ENCODE measurements around the gene GRM8.

Gene GRM8

DNA sequence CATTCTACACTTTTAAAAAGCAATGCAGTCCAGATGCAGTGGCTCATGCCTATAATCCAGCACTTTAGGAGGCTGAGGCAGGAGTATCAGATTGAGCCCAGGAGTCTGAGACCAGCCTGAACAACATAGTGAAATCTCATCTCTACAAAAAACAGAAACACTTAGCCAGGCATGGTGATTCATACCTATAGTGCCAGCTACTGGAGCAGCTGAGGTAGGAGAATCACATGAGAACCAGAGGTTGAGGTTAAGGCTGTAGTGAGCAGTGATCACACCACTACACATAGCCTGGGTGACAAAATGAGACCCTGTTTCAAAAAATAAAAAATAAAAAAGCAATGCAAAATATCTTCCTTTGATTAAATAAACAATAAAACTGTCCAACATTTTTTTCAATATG is 205.2 kb downstream of the GRM8 start:
- no peak for DNase-seq (ENCODE audit: low read depth)
- H3K4me3 ChIP-seq (ENCODE audit: low read depth, low read length): no peak overlapping the region
- TF ChIP-seq, protein P1, sequence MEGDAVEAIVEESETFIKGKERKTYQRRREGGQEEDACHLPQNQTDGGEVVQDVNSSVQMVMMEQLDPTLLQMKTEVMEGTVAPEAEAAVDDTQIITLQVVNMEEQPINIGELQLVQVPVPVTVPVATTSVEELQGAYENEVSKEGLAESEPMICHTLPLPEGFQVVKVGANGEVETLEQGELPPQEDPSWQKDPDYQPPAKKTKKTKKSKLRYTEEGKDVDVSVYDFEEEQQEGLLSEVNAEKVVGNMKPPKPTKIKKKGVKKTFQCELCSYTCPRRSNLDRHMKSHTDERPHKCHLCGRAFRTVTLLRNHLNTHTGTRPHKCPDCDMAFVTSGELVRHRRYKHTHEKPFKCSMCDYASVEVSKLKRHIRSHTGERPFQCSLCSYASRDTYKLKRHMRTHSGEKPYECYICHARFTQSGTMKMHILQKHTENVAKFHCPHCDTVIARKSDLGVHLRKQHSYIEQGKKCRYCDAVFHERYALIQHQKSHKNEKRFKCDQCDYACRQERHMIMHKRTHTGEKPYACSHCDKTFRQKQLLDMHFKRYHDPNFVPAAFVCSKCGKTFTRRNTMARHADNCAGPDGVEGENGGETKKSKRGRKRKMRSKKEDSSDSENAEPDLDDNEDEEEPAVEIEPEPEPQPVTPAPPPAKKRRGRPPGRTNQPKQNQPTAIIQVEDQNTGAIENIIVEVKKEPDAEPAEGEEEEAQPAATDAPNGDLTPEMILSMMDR (IDR thresholded peaks at IDR 0.05; ENCODE audit: insufficient read depth, low read depth, low read length, missing control alignments): no peak

DNA sequence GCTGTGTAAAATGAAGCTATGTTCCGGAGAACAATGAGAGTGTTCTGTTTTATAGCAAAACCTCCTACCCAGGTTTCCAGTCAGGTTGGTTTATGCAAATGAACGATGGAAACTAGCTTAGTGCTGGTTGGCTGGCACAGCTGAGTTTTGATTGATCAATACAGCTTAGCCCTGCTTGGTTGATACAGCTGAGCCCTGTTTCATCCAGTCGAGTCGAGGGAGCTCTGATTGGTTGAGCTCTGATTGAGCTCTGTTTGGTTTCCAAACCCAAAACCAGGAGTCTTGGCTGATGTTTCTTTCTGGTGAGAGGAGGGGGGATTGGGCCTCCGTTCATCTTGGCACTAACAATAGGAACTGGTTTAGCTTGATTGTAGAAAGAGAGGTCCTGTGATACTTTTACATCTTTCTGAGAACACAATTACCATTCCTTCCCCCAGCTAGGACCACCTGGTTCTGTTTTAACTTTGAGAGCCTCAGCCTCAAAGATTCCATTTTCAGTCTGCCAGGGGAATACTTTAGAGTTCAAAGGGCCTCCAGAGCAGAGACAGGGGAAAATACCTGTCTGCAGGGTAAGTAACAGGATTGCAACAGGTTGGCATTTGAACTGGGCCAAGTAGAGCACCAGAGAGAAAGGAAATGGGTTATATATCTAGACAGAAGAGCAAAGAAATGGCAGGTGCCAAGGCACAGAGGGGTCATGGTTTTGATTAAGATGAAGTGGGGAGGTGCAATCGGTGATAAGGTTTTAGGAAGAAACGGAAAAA is 210.9 kb downstream of the GRM8 start:
- DNase-seq (ENCODE audit: low read depth): no peak
- TF ChIP-seq, protein P1 (IDR thresholded peaks at IDR 0.05; ENCODE audit: insufficient read depth, low read depth, low read length, missing control alignments): no peak
- no peak overlapping the region for H3K4me3 ChIP-seq (ENCODE audit: low read depth, low read length)

DNA sequence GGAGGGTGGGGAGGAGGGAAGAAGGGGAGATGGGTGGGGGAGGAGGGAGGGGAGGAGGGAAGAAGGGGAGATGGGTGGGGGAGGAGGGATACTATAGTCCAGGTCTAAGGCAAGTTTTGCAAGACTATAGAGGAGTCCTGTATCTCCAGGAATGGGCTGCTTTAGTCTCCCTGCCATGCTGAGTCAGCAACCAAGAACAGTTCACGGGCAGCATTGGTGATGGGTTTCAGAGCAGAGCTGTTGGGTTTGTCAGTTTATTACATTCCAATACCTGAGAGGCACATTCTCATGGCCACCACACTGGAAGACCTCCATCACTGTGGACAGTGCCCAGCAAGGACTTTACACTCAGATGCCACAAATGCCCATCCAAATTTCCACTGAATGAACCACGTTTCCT is 212.7 kb downstream of the GRM8 start:
- no peak overlapping the region for H3K4me3 ChIP-seq (ENCODE audit: low read depth, low read length)
- TF ChIP-seq, protein P1 (IDR thresholded peaks at IDR 0.05; ENCODE audit: insufficient read depth, low read depth, low read length, missing control alignments): no peak
- no peak for DNase-seq (ENCODE audit: low read depth)

DNA sequence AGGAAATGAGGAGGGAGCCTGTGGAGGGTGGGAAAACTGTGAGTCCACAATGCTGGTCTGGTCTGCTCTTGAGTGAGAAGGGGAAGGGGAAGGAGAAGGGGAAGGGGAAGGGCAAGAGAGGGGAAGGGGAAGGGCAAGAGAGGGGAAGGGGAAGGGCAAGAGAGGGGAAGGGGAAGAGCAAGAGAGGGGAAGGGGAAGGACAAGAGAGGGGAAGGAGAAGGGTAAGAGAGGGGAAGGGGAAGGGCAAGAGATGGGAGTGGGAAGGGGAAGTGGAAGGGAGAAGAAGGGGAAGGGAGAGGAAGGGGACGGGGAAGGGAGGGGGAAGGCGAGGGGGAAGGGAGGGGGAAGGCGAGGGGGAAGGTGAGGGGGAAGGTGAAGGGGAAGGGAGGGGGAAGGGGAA is 213.2 kb downstream of the GRM8 start:
- TF ChIP-seq, protein P1 (IDR thresholded peaks at IDR 0.05; ENCODE audit: insufficient read depth, low read depth, low read length, missing control alignments): no peak
- no peak overlapping the region for H3K4me3 ChIP-seq (ENCODE audit: low read depth, low read length)
- no peak for DNase-seq (ENCODE audit: low read depth)

DNA sequence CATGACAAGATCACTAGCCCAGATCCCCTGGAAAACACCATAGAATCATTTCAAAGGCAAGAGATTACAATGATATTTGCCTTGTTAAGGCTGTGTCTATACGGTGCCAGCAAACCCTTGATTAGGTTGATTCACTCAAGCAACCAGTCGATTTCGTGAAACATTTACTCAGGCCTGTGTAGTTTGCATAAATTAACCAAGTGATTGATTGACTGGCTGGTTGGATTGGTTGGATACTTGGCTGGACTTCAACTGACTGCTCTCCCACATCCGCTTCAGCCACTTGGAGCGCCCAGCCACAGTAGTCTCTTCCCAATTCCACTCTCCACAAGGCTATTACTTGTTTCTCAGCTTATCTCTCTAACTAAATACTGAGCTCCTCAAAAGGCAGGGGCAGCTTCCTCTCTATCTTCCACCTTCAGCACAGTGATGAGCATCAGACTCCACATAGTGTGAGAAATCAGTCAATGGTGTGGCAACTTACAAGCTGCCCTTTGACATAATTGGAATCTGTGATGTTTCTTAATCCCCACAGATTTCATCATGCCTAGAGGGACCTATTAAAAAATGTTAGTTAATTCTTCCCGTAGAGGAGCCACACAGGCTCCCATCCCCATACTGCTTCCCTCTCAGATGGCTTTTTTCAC is 217.4 kb downstream of the GRM8 start:
- H3K4me3 ChIP-seq (ENCODE audit: low read depth, low read length): no peak overlapping the region
- TF ChIP-seq, protein P1 (IDR thresholded peaks at IDR 0.05; ENCODE audit: insufficient read depth, low read depth, low read length, missing control alignments): no peak
- no peak for DNase-seq (ENCODE audit: low read depth)

DNA sequence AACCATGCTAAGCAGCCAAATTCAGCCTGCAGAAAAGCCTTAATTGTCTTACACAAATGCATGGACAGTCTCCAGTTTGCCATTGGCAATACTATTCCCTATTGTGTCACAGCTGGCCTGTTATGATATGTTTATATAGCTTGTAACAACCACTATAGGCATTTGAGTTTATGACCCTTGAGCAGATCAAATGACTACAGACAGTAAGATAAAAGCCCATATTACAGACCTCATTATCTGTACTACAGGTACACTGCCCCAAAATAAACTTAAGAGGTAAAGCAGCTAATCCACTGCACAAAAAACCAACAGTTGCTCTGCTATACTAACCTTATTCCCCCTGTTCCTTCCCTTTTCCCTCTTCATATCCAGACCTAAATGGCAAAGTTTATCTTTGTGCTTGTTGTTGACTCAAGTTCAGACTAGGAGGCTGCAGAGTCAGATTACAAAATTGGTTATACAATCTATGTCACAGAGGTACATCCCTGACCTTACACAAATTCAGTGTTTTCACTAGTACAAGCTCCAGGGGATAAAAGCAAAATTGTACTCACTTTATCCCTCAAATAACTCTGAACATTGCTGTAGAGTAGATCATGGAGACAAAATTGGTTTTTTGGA is 218.4 kb downstream of the GRM8 start:
- H3K4me3 ChIP-seq (ENCODE audit: low read depth, low read length): no peak overlapping the region
- TF ChIP-seq, protein P1 (IDR thresholded peaks at IDR 0.05; ENCODE audit: insufficient read depth, low read depth, low read length, missing control alignments): no peak
- no peak for DNase-seq (ENCODE audit: low read depth)
